H1 (cell line): ENCODE results near the gene PTCSC3. TPM values are rescaled to one million over a fixed set of nuclear protein-coding genes. Genes with fewer than 3 reads are reported as not detected.

Source experiments
- CTCF ChIA-PET: fragments of 300-600 bp; sonication (Branson Sonifier 250); formaldehyde crosslinking; loops from one replicate; lab custom pipeline; 2021; ENCODE audit not compliant: partially characterized antibody; lab: Charles Lee
- POLR2A ChIA-PET: fragments of 300-600 bp; sonication (Branson Sonifier 250); formaldehyde crosslinking; loops from one replicate; lab custom pipeline; 2021; ENCODE audit warnings: inconsistent platforms; ENCODE audit not compliant: partially characterized antibody; lab: Charles Lee
- DNase-seq, 2 experiments: peaks; one replicate each; pipeline versions ENCODE4 v3.0.0 to v3.0.0-alpha.2; 2010 to 2022; ENCODE audit warnings: low spot score in 2 of 2, low read depth in 1 of 2, mixed read lengths in 1 of 2
- FAIRE-seq: peaks from 2 replicates; lab custom pipeline; 2011; peaks lifted over from hg19 to GRCh38; lab: Jason Lieb, UNC
- H2AFZ ChIP-seq: 2 replicates; pipeline ENCODE4 v1.8.1; 2012; ENCODE audit warnings: low read length, inconsistent platforms
- H2AK5ac ChIP-seq: 2 replicates; pipeline ENCODE4 v1.6.1; 2013; ENCODE audit warnings: low read depth, low read length
- H2BK120ac ChIP-seq: replicated peaks from 2 replicates; pipeline ENCODE3; 2013; ENCODE audit warnings: low read depth, low read length, inconsistent platforms
- H2BK12ac ChIP-seq: 2 replicates; pipeline ENCODE4 v1.6.1; 2013; ENCODE audit warnings: low read depth, low read length
- H2BK15ac ChIP-seq: 2 replicates; pipeline ENCODE4 v1.6.1; 2013; ENCODE audit warnings: low read length
- H2BK20ac ChIP-seq: 2 replicates; pipeline ENCODE4 v1.6.1; 2013; ENCODE audit warnings: low read length
- H2BK5ac ChIP-seq: 2 replicates; pipeline ENCODE4 v1.6.1; 2013; ENCODE audit warnings: low read depth, low read length
- H3K14ac ChIP-seq: 2 replicates; pipeline ENCODE4 v1.6.1; 2013; ENCODE audit warnings: inconsistent platforms; ENCODE audit not compliant: insufficient read length
- H3K18ac ChIP-seq: 2 replicates; pipeline ENCODE4 v1.6.1; 2013; ENCODE audit warnings: low read length; ENCODE audit errors: extremely low read depth
- H3K23ac ChIP-seq: 2 replicates; pipeline ENCODE4 v1.6.1; 2013; ENCODE audit warnings: inconsistent platforms; ENCODE audit not compliant: insufficient read length
- H3K23me2 ChIP-seq: 2 replicates; pipeline ENCODE4 v1.6.1; 2013; ENCODE audit warnings: low read depth, low read length
- H3K27ac ChIP-seq: 2 replicates; pipeline ENCODE4 v1.6.1; 2011; ENCODE audit warnings: low read depth, low read length, inconsistent platforms
- H3K27me3 ChIP-seq, 4 experiments: replicated peaks in 1 of 4; 1 replicate in 1 of 4; 2 replicates in 3 of 4; pipeline versions ENCODE4 v1.6.1 to v1.8.1; 2011 to 2013; ENCODE audit warnings: low read length in 3 of 4, mild to moderate bottlenecking in 3 of 4, inconsistent platforms in 2 of 4, mixed read lengths in 2 of 4, moderate library complexity in 1 of 4; ENCODE audit not compliant: control insufficient read depth in 3 of 4, insufficient read depth in 3 of 4; ENCODE audit errors: extremely low read depth in 1 of 4
- H3K36me3 ChIP-seq, 4 experiments: 2 replicates each; pipeline versions ENCODE4 v1.6.1 to v1.8.1; 2011 to 2013; ENCODE audit warnings: mild to moderate bottlenecking in 4 of 4, low read length in 3 of 4, moderate library complexity in 2 of 4, control low read depth in 1 of 4, inconsistent platforms in 1 of 4; ENCODE audit not compliant: insufficient read depth in 4 of 4, control insufficient read depth in 2 of 4
- H3K4ac ChIP-seq: replicated peaks from 2 replicates; pipeline ENCODE3; 2013; ENCODE audit warnings: low read length, low read depth, mixed read lengths, inconsistent platforms; ENCODE audit not compliant: insufficient read length
- H3K4me1 ChIP-seq, 4 experiments: replicated peaks in 1 of 4; 1 replicate in 1 of 4; 2 replicates in 3 of 4; pipeline versions ENCODE4 v1.6.1 to v1.8.1; 2011 to 2013; ENCODE audit warnings: low read length in 3 of 4, inconsistent platforms in 2 of 4, mixed read lengths in 1 of 4; ENCODE audit not compliant: insufficient read depth in 4 of 4, control insufficient read depth in 3 of 4
- H3K4me2 ChIP-seq, 2 experiments: 2 replicates each; pipeline versions ENCODE4 v1.6.1 to v1.8.1; 2011 to 2013; ENCODE audit warnings: low read depth in 2 of 2, low read length in 2 of 2, control low read depth in 1 of 2, inconsistent platforms in 1 of 2, mild to moderate bottlenecking in 1 of 2; ENCODE audit not compliant: insufficient read depth in 1 of 2
- H3K4me3 ChIP-seq, 4 experiments: fragments of 200-600, 300-600 bp in 1 of 4; sonication (generic), shearing (Covaris generic), sonication (Bioruptor Twin) in 1 of 4; 2 replicates each; pipeline versions ENCODE4 v1.5.1 to v1.8.1; 2011 to 2016; ENCODE audit warnings: low read length in 4 of 4, low read depth in 3 of 4, control low read depth in 2 of 4, inconsistent platforms in 2 of 4, mild to moderate bottlenecking in 2 of 4, mixed read lengths in 1 of 4, moderate library complexity in 1 of 4; ENCODE audit not compliant: insufficient read depth in 2 of 4; ENCODE audit errors: extremely low read depth in 1 of 4
- H3K56ac ChIP-seq: replicated peaks from 2 replicates; pipeline ENCODE3; 2013; ENCODE audit warnings: low read depth, mild to moderate bottlenecking, mixed read lengths, low read length, inconsistent platforms; ENCODE audit not compliant: insufficient read length
- H3K79me1 ChIP-seq: 2 replicates; pipeline ENCODE4 v1.6.1; 2013; ENCODE audit warnings: low read depth, low read length, control low read depth
- H3K79me2 ChIP-seq, 2 experiments: 2 replicates each; pipeline versions ENCODE4 v1.6.1 to v1.8.1; 2012 to 2013; ENCODE audit warnings: low read length in 2 of 2, mild to moderate bottlenecking in 2 of 2, inconsistent platforms in 1 of 2; ENCODE audit not compliant: insufficient read depth in 2 of 2, control insufficient read depth in 1 of 2
- H3K9ac ChIP-seq, 4 experiments: replicated peaks in 1 of 4; 1 replicate in 1 of 4; 2 replicates in 3 of 4; pipeline versions ENCODE4 v1.6.1 to v1.8.1; 2011 to 2013; ENCODE audit warnings: low read depth in 3 of 4, low read length in 3 of 4, control low read depth in 2 of 4, mild to moderate bottlenecking in 2 of 4, moderate library complexity in 2 of 4, inconsistent platforms in 1 of 4; ENCODE audit errors: extremely low read depth in 1 of 4
- H3K9me3 ChIP-seq, 2 experiments: 2 replicates each; pipeline versions ENCODE4 v1.6.1 to v1.8.1; 2012 to 2013; ENCODE audit warnings: mild to moderate bottlenecking in 2 of 2, moderate library complexity in 2 of 2, control low read depth in 1 of 2, inconsistent platforms in 1 of 2, low read depth in 1 of 2, low read length in 1 of 2, mixed read lengths in 1 of 2; ENCODE audit not compliant: insufficient read depth in 2 of 2
- H4K20me1 ChIP-seq, 2 experiments: replicated peaks in 1 of 2; 2 replicates each; pipeline versions ENCODE3 to v1.8.1; 2011 to 2013; ENCODE audit warnings: inconsistent platforms in 2 of 2, low read length in 2 of 2, mild to moderate bottlenecking in 1 of 2; ENCODE audit not compliant: insufficient read depth in 2 of 2, control insufficient read depth in 1 of 2
- H4K5ac ChIP-seq: 2 replicates; pipeline ENCODE4 v1.6.1; 2013; ENCODE audit warnings: low read length, low read depth, mixed read lengths, inconsistent platforms; ENCODE audit not compliant: insufficient read length
- H4K8ac ChIP-seq: 2 replicates; pipeline ENCODE4 v1.8.0; 2013; ENCODE audit warnings: mild to moderate bottlenecking, moderate library complexity, low read length, inconsistent platforms; ENCODE audit not compliant: insufficient read depth; ENCODE audit errors: extremely low read depth
- H4K91ac ChIP-seq: replicated peaks from 2 replicates; pipeline ENCODE3; 2013; ENCODE audit warnings: low read length, mixed read lengths, inconsistent platforms; ENCODE audit not compliant: insufficient read length
- CEBPB ChIP-seq: IDR thresholded peaks from 2 replicates; pipeline ENCODE4 v1.6.1; 2012; ENCODE audit warnings: low read depth, low read length
- EGR1 ChIP-seq: IDR thresholded peaks from 2 replicates; pipeline ENCODE4 v1.6.1; 2011; ENCODE audit warnings: low read depth, low read length, borderline replicate concordance
- GTF2F1 ChIP-seq: IDR thresholded peaks from 2 replicates; pipeline ENCODE4 v1.6.1; 2012; ENCODE audit warnings: low read depth, low read length, improper control_type of control experiment, borderline replicate concordance
- JUND ChIP-seq: IDR thresholded peaks from 2 replicates; pipeline ENCODE4 v1.6.1; 2011; ENCODE audit warnings: mild to moderate bottlenecking, improper control_type of control experiment, low read length
- NRF1 ChIP-seq: IDR thresholded peaks from 2 replicates; pipeline ENCODE4 v1.6.1; 2011; ENCODE audit warnings: mild to moderate bottlenecking, low read depth, low read length, improper control_type of control experiment
- RFX5 ChIP-seq: IDR thresholded peaks from 2 replicates; pipeline ENCODE4 v1.6.1; 2011; ENCODE audit warnings: low read depth, low read length, improper control_type of control experiment, borderline replicate concordance
- RXRA ChIP-seq: IDR thresholded peaks from 2 replicates; pipeline ENCODE4 v1.6.1; 2011; ENCODE audit warnings: low read depth, mild to moderate bottlenecking, low read length, moderate library complexity; ENCODE audit not compliant: insufficient read depth
- SIX5 ChIP-seq: IDR thresholded peaks from 2 replicates; pipeline ENCODE4 v1.6.1; 2011; ENCODE audit warnings: mild to moderate bottlenecking, low read depth, low read length
- TAF1 ChIP-seq: IDR thresholded peaks from 2 replicates; pipeline ENCODE4 v1.6.1; 2011; ENCODE audit warnings: mild to moderate bottlenecking, low read depth, low read length
- TAF7 ChIP-seq: optimal IDR thresholded peaks from 2 replicates; pipeline ENCODE3; 2011; ENCODE audit warnings: low read depth, mild to moderate bottlenecking, inconsistent platforms, low read length, moderate library complexity, borderline replicate concordance
- TCF12 ChIP-seq: IDR thresholded peaks from 2 replicates; pipeline ENCODE4 v1.6.1; 2011; ENCODE audit warnings: low read depth, mild to moderate bottlenecking, low read length
- YY1 ChIP-seq: IDR thresholded peaks from 2 replicates; pipeline ENCODE4 v1.6.1; 2011; ENCODE audit warnings: low read depth, mild to moderate bottlenecking, low read length
- WGBS, 2 experiments: shearing (Covaris generic) in 1 of 2; methylation state at CpG; one replicate each; pipeline versions ENCODE4 v1.1.6 to v1.1.7; 2013 to 2015; ENCODE audit warnings: low lambda C conversion rate in 2 of 2, mixed read lengths in 2 of 2, inconsistent platforms in 1 of 2, low coverage in 1 of 2, missing lambda C conversion rate in 1 of 2; ENCODE audit not compliant: insufficient replicate concordance in 2 of 2, insufficient coverage in 1 of 2, insufficient read length in 1 of 2; ENCODE audit errors: extremely low coverage in 1 of 2, missing lambda C conversion rate in 1 of 2; 5-methylcytosine and 5-hydroxymethylcytosine counted together
- polyA plus RNA-seq, 7 experiments: library from polyadenylated mRNA; depleted of rRNA in 3 of 7; stranded (reverse) in 5 of 7; unstranded in 2 of 7; fragments of >200 nt in 5 of 7; fragments of 200-250 nt in 2 of 7; gene quantifications; 1 replicate in 5 of 7; 2 replicates in 1 of 7; 4 replicates in 1 of 7; pipeline versions ENCODE4 v1.2.1 to v1.2.3, GENCODE V29; 2011 to 2013; ENCODE audit warnings: missing spikeins in 2 of 7, mixed read lengths in 2 of 7
- total RNA-seq: library from RNA; stranded (reverse); fragmentation: NEBNext Ultra II Directional; extraction: Animal tissue kit (Norgen Biotek cat#: 25700); gene quantifications from 2 replicates; pipeline ENCODE4 v1.2.1, GENCODE V29; 2021
- TF ChIP-seq, protein P1 (sequence below): IDR thresholded peaks from 2 replicates; pipeline ENCODE4 v1.6.1; 2011; ENCODE audit warnings: low read length, improper control_type of control experiment

The PTCSC3 gene
- total and polyA plus RNA-seq, 2 of the 8 experiments (the other 6 are each of a cell fraction or from before 2014, with no cell fraction given) = not detected

DNA sequence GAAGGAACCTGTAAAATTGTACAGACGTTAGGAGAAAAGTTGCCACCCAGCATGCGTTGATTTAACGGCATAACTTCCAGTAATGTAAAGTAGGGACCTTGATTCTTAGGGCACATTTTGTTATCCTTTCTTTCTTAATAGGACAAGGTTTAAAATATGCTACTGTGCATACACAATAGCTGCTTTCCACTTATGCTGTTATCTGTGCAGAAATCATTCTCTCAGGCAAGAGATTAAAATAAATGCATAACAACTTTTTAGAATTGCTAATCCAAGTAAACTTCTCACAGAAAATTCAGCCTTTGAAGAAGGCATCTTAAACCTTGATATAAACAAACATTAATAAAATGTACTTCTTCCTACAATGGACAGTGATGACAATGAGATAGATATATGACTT lies 16.0 kb upstream of the PTCSC3 start:
- no peak overlapping the region for H2BK20ac ChIP-seq
- H2BK15ac ChIP-seq = no peak overlapping the region
- H4K91ac ChIP-seq = no peak overlapping the region
- H3K9me3 ChIP-seq = no peaks in the 10 kb centered on the region
- no peak overlapping the region for H3K9ac ChIP-seq
- 89% methylated on average over 3 of the region's 3 CpGs; no CpG with 5 or more reads in 1 of the 2 experiments for WGBS, 2 experiments
- H4K8ac ChIP-seq = no peak overlapping the region
- H2AFZ ChIP-seq = no peak overlapping the region
- H4K20me1 ChIP-seq = no peaks in the 10 kb centered on the region
- H4K5ac ChIP-seq = no peak overlapping the region
- H3K4me2 ChIP-seq = no peak overlapping the region
- FAIRE-seq (no peak), DNase-seq (no peak)
- no peaks in the 10 kb centered on the region for H3K23me2 ChIP-seq
- H2BK12ac ChIP-seq = no peak overlapping the region
- no peak overlapping the region for H3K27ac ChIP-seq
- no peak overlapping the region for H2AK5ac ChIP-seq
- H3K36me3 ChIP-seq = no peaks in the 10 kb centered on the region
- H3K56ac ChIP-seq = no peak overlapping the region
- no peak overlapping the region for H2BK120ac ChIP-seq
- H3K79me2 ChIP-seq = no peaks in the 10 kb centered on the region
- no peak overlapping the region for H3K4ac ChIP-seq
- H3K4me3 ChIP-seq = no peak overlapping the region
- H3K14ac ChIP-seq = no peak overlapping the region
- no peaks in the 10 kb centered on the region for H3K27me3 ChIP-seq
- no peaks in the 10 kb centered on the region for H3K79me1 ChIP-seq
- POLR2A ChIA-PET = no interaction called here
- H3K18ac ChIP-seq = no peak overlapping the region
- no peak overlapping the region for H3K23ac ChIP-seq
- CTCF ChIA-PET = no interaction called here
- no peaks in the 10 kb centered on the region for H3K4me1 ChIP-seq
- no peak overlapping the region for H2BK5ac ChIP-seq
- TF ChIP-seq RXRA = no peak
- TF ChIP-seq, protein P1, sequence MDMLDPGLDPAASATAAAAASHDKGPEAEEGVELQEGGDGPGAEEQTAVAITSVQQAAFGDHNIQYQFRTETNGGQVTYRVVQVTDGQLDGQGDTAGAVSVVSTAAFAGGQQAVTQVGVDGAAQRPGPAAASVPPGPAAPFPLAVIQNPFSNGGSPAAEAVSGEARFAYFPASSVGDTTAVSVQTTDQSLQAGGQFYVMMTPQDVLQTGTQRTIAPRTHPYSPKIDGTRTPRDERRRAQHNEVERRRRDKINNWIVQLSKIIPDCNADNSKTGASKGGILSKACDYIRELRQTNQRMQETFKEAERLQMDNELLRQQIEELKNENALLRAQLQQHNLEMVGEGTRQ = no peak
- TF ChIP-seq SIX5 = no peak
- TF ChIP-seq TAF1 = no peak
- no peak for TF ChIP-seq TCF12
- TF ChIP-seq JUND = no peak
- TF ChIP-seq GTF2F1 = no peak
- no peak for TF ChIP-seq EGR1
- TF ChIP-seq CEBPB = no peak
- no peak for TF ChIP-seq NRF1
- no peak for TF ChIP-seq RFX5
- TF ChIP-seq YY1 = no peak
- TF ChIP-seq TAF7 = no peak
